ENCODE data around the gene RYR1.
"Not testable (repeated sequence)": the region's sequence is repeated elsewhere in the genome, so short reads cannot be mapped to it uniquely, and the experiment has no call there.

RYR1 gene

GRCh38 chr19:38561658-38562057, 128.2 kb downstream of the RYR1 start:
- no peak for DNase-seq (ENCODE audit: low spot score)

DNA sequence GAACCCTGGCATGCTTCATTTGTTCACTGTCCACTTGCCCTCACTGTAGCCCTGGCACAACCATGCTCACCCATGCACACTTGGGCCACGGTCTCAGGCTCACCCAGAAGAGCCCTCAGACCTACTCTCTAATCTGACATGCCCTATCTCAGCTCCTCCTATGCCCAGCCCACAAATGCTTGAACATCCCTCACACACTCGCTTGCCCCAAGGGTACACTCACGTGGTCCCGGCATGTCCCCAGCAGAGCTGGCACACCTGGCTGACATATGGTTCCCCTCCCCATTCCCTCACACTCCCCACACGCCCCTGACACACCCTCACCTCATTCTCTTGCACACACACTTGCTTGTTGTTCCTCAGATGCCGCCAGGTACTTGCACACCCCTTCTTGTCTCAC, 128.6 kb downstream of the RYR1 start:
- DNase-seq (ENCODE audit: low spot score): no peak

- DNase-seq (ENCODE audit: low spot score): no peak
These were observed 130.0 kb downstream of the RYR1 start for GRCh38 chr19:38563475-38563874.

GRCh38 chr19:38564981-38565690, 131.6 kb downstream of the RYR1 start:
- no peak for DNase-seq (ENCODE audit: low spot score)

GRCh38 chr19:38565691-38566105, 132.2 kb downstream of the RYR1 start:
- no peak for DNase-seq (ENCODE audit: low spot score)

DNA sequence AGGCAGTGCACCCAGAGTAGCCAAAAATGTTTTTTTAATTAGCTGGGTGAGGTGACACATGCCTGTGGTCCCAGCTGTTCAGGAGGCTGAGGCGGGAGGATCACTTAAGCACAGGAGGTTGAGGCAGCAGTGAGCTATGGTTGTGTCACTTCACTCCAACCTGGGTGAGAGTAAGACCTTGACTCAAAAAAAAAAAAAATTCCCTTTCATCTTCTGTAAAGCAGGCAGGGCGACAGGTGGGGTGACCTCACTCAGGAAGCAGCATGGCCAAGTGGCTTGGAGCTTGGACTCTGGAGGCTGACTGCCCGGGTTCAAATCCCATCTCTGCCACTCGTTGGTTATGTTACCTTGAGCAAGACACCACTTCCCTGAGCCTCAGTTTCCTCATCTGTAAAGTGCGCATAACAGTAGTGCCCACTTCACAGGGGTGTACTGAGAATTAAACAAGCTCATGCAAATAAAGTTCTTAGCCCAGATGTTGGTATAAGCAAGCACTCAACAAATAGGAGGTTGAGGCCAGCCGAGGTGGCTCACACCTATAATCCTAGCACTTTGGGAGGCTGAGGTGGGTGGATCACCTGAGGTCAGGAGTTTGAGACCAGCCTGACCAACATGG, 136.0 kb downstream of the RYR1 start:
- DNase-seq (ENCODE audit: low spot score): no peak

DNA sequence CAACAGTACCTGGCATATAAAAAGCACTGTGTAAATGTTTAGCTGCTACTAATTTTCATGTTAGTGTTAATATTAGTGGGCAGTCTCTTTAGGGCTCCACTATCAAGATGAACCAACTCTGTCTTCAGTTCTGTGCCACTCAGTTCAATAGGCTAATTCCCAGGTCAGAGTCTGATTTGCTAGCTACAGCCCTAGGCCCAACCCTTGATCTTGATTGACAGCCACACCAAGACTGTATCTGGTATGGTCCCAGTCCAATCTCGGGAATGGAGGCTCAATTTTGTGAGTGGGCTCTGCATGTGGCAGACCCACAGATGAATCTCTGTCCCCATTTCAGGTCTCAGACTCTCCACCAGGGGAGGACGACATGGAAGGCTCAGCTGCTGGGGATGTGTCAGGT, 138.2 kb downstream of the RYR1 start:
- no peak for DNase-seq (ENCODE audit: low spot score)

DNA sequence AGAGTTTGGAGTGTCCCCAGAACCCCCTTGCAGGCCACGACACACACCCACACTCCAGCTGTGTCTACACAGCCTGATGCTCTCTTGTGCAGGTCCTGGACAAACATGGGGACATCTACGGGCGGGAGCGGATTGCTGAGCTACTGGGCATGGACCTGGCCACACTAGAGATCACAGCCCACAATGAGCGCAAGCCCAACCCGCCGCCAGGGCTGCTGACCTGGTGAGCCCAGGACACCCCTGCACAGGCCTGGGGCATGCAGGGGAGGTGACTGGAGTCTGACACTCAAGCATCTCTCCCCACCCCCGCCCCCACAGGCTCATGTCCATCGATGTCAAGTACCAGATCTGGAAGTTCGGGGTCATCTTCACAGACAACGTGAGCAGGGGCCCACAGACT, 144.3 kb downstream of the RYR1 start:
- DNase-seq (ENCODE audit: low spot score): no peak

DNA sequence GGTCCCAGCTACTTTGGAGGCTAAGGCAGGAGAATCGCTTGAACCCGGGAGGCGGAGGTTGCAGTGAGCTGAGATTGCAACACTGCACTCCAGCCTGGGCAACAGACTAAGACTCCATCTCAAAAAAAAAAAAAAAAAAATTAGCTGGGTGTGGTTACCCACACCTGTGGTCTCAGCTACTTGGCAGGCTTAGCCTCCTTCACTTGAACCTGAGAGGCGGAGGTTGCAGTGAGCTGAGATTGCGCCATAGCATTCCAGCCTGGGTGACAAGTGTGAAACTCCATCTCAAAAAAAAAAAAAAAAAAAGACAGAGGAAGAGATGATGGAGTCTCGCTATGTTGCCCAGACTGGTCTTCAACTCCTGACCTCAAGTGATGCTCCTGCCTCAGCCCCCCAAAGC, 145.8 kb downstream of the RYR1 start:
- not testable (repeated sequence) for DNase-seq (ENCODE audit: low spot score)

GRCh38 chr19:38580080-38580479, 146.6 kb downstream of the RYR1 start:
- DNase-seq (ENCODE audit: low spot score): no peak

DNA sequence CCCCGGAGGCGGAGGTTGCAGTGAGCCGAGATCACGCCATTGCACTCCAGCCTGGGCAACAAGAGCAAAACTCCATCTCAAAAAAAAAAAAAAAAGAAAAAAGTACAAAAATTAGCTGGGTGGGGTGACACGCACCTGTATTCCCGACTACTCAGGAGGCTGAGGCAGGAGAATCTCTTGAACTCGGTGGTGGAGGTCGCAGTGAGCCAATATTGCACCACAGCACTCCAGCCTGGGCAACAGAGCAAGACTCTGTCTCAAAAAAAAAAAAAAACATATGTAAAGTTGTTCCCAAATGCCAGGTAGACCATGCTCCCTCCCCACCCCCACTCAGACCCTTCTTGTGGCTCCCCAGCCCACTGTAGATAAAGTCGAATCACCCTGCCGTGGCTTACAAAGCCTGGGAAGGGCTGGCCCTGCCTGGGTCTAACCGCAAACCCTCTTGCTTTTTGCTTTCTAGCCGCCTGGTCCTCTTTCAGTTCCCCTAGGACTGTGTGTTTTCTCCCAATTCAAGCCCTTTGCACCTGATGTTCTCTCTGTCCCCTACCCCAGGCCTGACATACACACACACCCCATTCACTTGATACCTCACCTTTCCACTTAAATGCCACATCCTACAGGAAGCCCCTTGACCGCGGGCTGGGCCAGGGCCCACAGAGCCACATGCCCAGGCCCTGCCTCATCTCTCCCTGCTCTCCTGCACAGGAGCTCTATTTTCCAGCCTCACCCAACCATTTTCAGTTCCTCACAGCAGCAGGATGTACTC, 149.9 kb downstream of the RYR1 start:
- no peak for DNase-seq (ENCODE audit: low spot score)

GRCh38 chr19:38583985-38584305, 150.5 kb downstream of the RYR1 start:
- no peak for DNase-seq (ENCODE audit: low spot score)

DNA sequence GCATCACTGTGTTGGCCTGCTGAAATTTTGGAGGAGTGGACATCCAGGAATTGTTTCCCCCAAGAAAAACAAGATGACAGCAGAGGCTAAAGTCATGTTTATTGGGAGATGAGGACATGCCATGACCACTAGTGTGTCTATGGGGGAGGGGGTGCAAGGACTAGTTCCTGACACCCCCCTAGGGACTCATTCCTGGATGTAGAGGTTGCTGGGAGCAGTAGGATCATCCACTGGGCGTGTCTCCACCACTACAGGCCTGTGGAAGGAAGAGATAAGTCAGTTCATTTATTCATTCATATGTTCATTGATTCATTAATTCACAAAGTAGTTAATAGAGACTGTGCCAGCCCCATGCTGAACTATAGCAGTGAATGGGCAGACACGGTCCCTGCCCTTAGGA, 154.1 kb downstream of the RYR1 start:
- DNase-seq (ENCODE audit: low spot score): no peak

DNA sequence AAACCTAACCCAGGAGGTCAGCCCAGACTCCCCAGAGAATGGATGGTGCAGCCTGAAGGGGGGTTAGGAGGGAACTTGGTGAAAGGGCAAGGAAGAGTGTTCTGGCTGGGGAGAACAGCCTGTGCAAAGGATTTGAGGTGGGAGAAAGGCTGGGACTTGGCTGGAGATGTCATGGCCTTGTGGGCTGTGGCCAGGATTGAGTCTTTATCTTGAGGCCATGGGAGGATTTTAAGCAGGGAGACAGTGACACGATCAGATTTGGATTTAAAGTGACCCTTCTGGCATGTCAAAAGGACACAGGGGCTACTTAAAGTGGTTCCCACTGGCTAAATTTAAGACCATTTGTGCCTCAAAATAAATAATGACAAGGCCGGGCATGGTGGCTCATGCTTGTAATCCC, 154.6 kb downstream of the RYR1 start:
- no peak for DNase-seq (ENCODE audit: low spot score)

GRCh38 chr19:38592940-38593339, 159.4 kb downstream of the RYR1 start:
- no peak for DNase-seq (ENCODE audit: low spot score)

- no peak for DNase-seq (ENCODE audit: low spot score)
These were observed 162.8 kb downstream of the RYR1 start for GRCh38 chr19:38596057-38596981.

DNA sequence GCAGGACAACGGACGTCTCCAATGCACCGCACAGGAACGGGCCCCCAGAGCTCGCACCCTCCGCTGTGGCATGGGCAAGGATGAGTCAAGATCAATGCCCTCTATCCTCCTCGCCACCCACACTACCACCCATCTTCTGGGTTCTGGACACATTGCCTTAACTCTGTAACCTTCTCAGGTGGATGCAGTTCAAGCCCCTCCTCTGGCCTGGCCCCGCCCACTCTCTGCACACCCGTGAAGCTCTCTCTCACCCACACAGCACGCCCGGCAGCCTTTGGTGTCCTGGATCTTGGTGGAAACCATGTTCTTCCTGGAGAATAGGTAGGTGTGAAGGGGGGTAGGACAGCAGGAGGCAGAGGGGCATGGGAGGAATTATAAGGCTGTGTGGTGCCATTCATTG, 163.6 kb downstream of the RYR1 start:
- no peak for DNase-seq (ENCODE audit: low spot score)

- no peak for DNase-seq (ENCODE audit: low spot score)
These were observed 166.2 kb downstream of the RYR1 start for GRCh38 chr19:38599722-38600121.

GRCh38 chr19:38602856-38603255, 169.4 kb downstream of the RYR1 start:
- DNase-seq (ENCODE audit: low spot score): not testable (repeated sequence)

- DNase-seq (ENCODE audit: low spot score): no peak
These were observed 172.6 kb downstream of the RYR1 start for GRCh38 chr19:38606131-38606530.

DNA sequence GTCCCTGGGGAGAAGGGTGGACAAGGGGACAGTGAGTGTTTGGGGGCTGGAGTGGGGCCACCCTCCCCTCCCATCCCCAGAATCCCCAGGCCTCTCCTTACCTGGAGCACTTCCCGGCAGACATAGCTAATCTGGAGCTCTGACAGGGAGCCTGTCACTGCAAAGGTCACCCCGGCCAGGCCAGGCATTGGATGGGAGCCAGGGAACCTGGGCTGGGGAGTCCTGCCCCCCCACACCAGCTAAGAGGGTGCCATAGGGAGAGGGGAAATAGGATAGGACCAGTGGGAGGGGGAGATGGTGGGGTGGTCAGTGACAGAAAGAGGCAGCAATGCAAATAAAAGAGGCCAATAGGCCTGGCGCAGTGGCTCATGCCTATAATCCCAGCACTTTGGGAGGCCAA, 180.8 kb downstream of the RYR1 start:
- DNase-seq (ENCODE audit: low spot score): no peak

- DNase-seq (ENCODE audit: low spot score): no peak
These were observed 181.6 kb downstream of the RYR1 start for GRCh38 chr19:38615007-38615581.
